Mammary microvascular endothelial cell (primary cell): ENCODE data around the gene MAD2L1BP. TPM values are rescaled to one million over a fixed set of nuclear protein-coding genes. Genes with fewer than 3 reads are reported as not detected.

Source experiments
- total RNA-seq: library from RNA; depleted of rRNA; stranded (reverse); fragments of >200 nt; gene quantifications from 2 replicates; pipeline ENCODE4 v1.2.3, GENCODE V29; 2015

MAD2L1BP gene
- 55.9 and 58.4 TPM in 2 replicates for total RNA-seq

GRCh38 chr6:43635387-43636307, at the start of gene MAD2L1BP:
MAD2L1BP (plus strand) TSS chr6:43635840; CDS start chr6:43635876, 36 bp downstream.

GRCh38 chr6:43629104-43629504, 6.5 kb upstream of the MAD2L1BP start, which contains the start of gene GTPBP2:
GTPBP2 (minus strand) TSS chr6:43629264; CDS start chr6:43629162, 102 bp downstream.

GRCh38 chr6:43644940-43645612, 9.4 kb downstream of the MAD2L1BP start, which contains the start of gene RSPH9:
RSPH9 (plus strand) TSS chr6:43645036; CDS start chr6:43645099, 63 bp downstream.

GRCh38 chr6:43687437-43688347, 52.1 kb downstream of the MAD2L1BP start, which contains the start of gene MRPS18A:
MRPS18A (minus strand) TSS chr6:43687791; CDS start chr6:43687779, 12 bp downstream.

Other genes starting within 250 kb of the MAD2L1BP start
- gene ABCC10, start 208.3 kb upstream of the MAD2L1BP start, total RNA-seq: 17.1 and 19.1 TPM in 2 replicates
- not detected in 2 replicates for gene DLK2, start 180.3 kb upstream of the MAD2L1BP start, total RNA-seq
- 17.1 and 23.9 TPM in 2 replicates for gene TJAP1, start 158.3 kb upstream of the MAD2L1BP start, total RNA-seq
- gene LRRC73, start 125.5 kb upstream of the MAD2L1BP start, total RNA-seq: not detected in 2 replicates
- gene YIPF3, start 118.9 kb upstream of the MAD2L1BP start, total RNA-seq: 102 and 134 TPM in 2 replicates
- gene POLR1C, start 118.8 kb upstream of the MAD2L1BP start, total RNA-seq: 31.4 and 41.6 TPM in 2 replicates
- 22.0 and 29.8 TPM in 2 replicates for gene XPO5, start 59.8 kb upstream of the MAD2L1BP start, total RNA-seq
- gene POLH, start 59.7 kb upstream of the MAD2L1BP start, total RNA-seq: 27.8 and 28.3 TPM in 2 replicates
- 34.8 and 43.2 TPM in 2 replicates for gene GTPBP2, start 6.6 kb upstream of the MAD2L1BP start, total RNA-seq
- gene RSPH9, start 9.2 kb downstream of the MAD2L1BP start, total RNA-seq: 0.13 TPM in 1 of 2 replicates, not detected in the other
- 44.9 and 48.6 TPM in 2 replicates for gene MRPS18A, start 52.0 kb downstream of the MAD2L1BP start, total RNA-seq
- 7.6 and 7.8 TPM in 2 replicates for gene VEGFA, start 134.4 kb downstream of the MAD2L1BP start, total RNA-seq